Large intestine (tissue), 3 donors: ENCODE measurements around the gene TBC1D22B. TPM values are rescaled to one million over a fixed set of nuclear protein-coding genes. Genes with fewer than 3 reads are reported as not detected.
"Not testable (repeated sequence)": the region's sequence is repeated elsewhere in the genome, so short reads cannot be mapped to it uniquely, and the experiment has no call there.

Experiments
- DNase-seq, 2 donors: peaks; one replicate each; pipeline versions ENCODE4 v3.0.0 to v3.0.0-alpha.2; 2013
- H3K27ac ChIP-seq: one replicate; pipeline ENCODE4 v1.5.1; 2013; ENCODE audit warnings: low read length
- H3K27me3 ChIP-seq: 2 replicates; pipeline ENCODE4 v1.6.1; 2013; ENCODE audit warnings: low read length; ENCODE audit not compliant: control insufficient read depth, insufficient read depth
- H3K36me3 ChIP-seq: 2 replicates; pipeline ENCODE4 v1.6.1; 2013; ENCODE audit warnings: low read length; ENCODE audit not compliant: control insufficient read depth, insufficient read depth
- H3K4me1 ChIP-seq: one replicate; pipeline ENCODE4 v1.6.1; 2013; ENCODE audit warnings: low read length; ENCODE audit not compliant: control insufficient read depth, insufficient read depth
- H3K4me3 ChIP-seq: one replicate; pipeline ENCODE4 v1.5.1; 2013; ENCODE audit warnings: low read length
- H3K9me3 ChIP-seq: one replicate; pipeline ENCODE4 v1.6.1; 2013; ENCODE audit warnings: mild to moderate bottlenecking, low read depth, low read length, moderate library complexity; ENCODE audit not compliant: control insufficient read depth
- WGBS: methylation state at CpG from one replicate; pipeline ENCODE4 v1.1.5; 2013; ENCODE audit warnings: low lambda C conversion rate; ENCODE audit not compliant: insufficient coverage; 5-methylcytosine and 5-hydroxymethylcytosine counted together
- polyA plus RNA-seq: library from polyadenylated mRNA; unstranded; fragments of 120-200 nt; gene quantifications from one replicate; pipeline ENCODE4 v1.2.1, GENCODE V29; 2013

The TBC1D22B gene
- polyA plus RNA-seq, 1 donor, result 7.0 TPM

DNA sequence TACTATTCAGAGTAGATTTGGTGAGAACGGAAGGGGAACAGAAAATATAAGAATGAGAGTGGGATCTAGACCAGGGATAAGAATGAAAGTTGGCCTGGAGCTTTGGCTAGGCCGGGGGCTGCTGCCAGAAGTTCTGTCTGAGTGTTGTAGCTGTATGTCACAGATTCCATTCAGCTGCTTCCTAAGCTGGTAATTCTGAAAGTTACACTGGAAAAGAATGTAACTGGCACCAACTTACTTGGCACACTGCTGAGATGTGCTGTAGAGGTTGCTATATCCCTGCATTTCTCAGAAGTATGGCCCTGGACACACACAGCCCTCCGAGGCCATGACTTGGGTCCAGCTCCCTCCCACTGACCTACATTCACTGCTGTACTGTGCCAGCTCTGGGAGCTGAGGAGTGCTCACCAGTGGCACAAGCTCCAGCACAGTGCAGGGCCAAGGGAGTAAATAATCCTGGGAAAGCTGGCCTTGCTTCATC, 26.1 kb downstream of the TBC1D22B start:
- 63% methylated on average over 1 of the region's 3 CpGs for WGBS
- Histone ChIP-seq H3K4me1 (no peaks in the 10 kb centered on the region), H3K4me3 (no peak overlapping the region), H3K27ac (no peak overlapping the region), H3K36me3 (peaks cover 63% of the 10 kb centered on the region), H3K9me3 (no peaks in the 10 kb centered on the region), H3K27me3 (no peaks in the 10 kb centered on the region)
- no peak for DNase-seq

DNA sequence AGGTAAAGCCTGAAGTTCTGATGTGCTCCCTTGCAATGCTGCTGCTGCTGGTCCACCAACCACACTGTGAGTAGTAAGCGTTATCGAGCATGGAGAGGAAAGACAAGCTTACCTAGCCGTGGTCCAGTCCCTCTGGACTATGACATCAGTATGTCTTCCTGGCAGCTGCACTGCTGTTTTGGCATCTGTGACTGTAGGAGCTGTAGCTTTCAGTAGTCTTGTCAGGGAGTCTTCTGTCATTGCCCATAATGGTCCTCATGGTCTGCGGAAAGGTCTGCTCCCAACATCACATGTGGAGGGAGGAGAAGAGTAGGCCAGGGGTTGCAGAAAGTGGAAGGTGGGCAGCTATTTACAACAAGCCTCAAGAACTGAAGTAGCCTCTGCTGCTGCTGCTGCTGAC, 27.2 kb downstream of the TBC1D22B start:
- no peaks in the 10 kb centered on the region for H3K4me1 ChIP-seq
- no peaks in the 10 kb centered on the region for H3K9me3 ChIP-seq
- H3K4me3 ChIP-seq, result no peak overlapping the region
- H3K36me3 ChIP-seq, result peaks cover 65% of the 10 kb centered on the region
- no peaks in the 10 kb centered on the region for H3K27me3 ChIP-seq
- DNase-seq, result no peak
- WGBS, result no CpG with 5 or more reads among the region's 4 CpGs
- H3K27ac ChIP-seq, result no peak overlapping the region

DNA sequence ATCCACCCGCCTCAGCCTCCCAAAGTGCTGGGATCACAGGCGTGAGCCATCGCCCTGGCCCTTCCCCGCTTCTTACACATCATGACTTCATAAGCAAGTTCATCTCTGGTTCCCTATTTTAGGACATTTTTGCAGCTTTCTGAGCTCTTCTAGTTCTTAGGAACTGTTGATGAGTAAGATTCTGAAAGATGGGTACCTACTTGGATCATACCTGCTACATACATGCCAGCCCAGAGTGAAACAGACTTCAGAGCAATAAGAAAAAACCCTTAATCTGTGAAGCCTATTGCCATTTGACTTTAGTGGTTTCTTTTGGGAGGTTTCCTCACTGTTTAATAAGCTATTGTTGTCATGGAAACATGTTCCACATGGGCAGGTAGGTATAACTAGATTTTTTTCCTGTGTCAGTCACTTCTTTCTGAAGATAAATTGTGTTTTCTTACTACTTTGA, 28.3 kb downstream of the TBC1D22B start:
- no peaks in the 10 kb centered on the region for H3K4me1 ChIP-seq
- H3K27me3 ChIP-seq, result no peaks in the 10 kb centered on the region
- WGBS, result 100% methylated on average over 2 of the region's 4 CpGs
- no peaks in the 10 kb centered on the region for H3K9me3 ChIP-seq
- DNase-seq, result no peak
- H3K4me3 ChIP-seq, result no peak overlapping the region
- H3K36me3 ChIP-seq, result peaks cover 57% of the 10 kb centered on the region
- no peak overlapping the region for H3K27ac ChIP-seq

DNA sequence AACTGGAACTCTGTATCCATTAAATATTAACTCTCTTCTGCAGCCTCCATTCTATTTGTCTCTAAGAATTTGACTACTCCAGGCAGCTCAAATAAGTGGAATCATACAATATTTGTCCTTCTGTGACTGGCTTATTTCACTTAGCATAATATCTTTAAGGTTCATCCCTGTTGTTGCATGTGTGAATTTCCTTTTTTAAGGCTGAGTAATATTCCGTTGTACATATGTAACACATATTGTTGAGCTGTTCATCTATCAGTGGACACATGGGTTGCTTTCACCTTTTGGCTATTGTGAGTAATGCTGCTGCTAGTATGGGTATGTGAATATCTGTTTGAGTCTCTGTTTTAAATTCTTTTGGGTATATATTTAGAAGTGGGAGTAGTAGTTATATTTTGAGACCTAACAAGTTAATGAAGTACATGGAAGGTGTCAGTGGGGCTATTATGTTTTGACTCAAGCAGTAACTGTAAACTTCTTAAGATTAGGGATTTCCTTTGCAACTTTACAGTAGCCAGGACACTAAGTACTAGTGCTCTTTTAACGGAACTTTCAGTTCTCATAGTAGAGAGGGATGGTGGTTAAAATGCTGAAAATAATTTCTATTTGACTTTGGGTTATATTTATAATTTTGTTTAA, 30.1 kb downstream of the TBC1D22B start:
- Histone ChIP-seq H3K4me3 (no peak overlapping the region), H3K36me3 (peaks cover 54% of the 10 kb centered on the region), H3K9me3 (no peaks in the 10 kb centered on the region), H3K27ac (no peak overlapping the region), H3K27me3 (no peaks in the 10 kb centered on the region), H3K4me1 (no peaks in the 10 kb centered on the region)
- 100% methylated on average over 1 of the region's 2 CpGs for WGBS
- no peak for DNase-seq

DNA sequence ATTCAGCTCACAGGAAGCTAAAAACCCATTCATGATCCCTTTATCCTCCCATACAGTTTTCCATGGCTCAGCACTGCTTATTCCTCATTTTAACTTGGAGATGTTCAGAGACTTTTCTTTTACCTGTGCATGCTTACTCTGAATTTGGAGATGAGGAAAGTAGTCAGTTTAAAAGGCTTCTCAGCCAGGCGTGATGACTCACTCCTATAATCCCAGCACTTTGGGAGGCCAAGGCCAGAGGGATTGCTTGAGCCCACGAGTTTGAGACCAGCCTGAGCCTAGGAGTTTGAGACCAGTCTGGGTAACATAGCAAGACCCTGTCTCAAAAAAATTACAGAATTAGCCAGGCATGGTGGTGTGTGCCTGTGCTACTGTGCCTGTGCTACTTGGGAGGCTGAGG, 30.7 kb downstream of the TBC1D22B start:
- Histone ChIP-seq H3K4me3 (no peak overlapping the region), H3K36me3 (peaks cover 47% of the 10 kb centered on the region), H3K27ac (no peak overlapping the region), H3K4me1 (no peaks in the 10 kb centered on the region), H3K9me3 (no peaks in the 10 kb centered on the region), H3K27me3 (no peaks in the 10 kb centered on the region)
- WGBS, result no CpG with 5 or more reads among the region's 2 CpGs
- DNase-seq, result no peak

DNA sequence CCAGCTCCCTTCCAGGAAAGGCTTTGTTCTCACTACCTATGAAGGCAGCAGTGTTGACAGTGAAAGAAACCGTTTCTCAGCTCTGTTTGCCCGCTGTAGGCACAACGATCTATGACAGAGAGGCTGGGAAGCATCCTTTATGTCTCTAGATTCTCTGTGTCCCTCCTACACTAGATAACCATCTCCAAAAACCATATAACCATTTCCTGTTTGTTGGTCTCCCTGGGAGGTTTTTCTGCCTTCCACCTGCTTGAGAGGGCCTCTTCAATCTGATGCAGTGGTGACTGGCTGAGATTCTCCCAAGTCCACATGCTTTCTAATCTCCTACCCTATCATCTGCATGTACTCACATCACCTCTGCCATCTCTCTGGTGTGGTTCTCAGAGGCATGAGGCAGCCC, 32.4 kb downstream of the TBC1D22B start:
- Histone ChIP-seq H3K9me3 (no peaks in the 10 kb centered on the region), H3K27me3 (no peaks in the 10 kb centered on the region), H3K4me1 (no peaks in the 10 kb centered on the region), H3K4me3 (no peak overlapping the region), H3K27ac (no peak overlapping the region), H3K36me3 (peaks cover 41% of the 10 kb centered on the region)
- DNase-seq, result no peak
- no CpG with 5 or more reads among the region's 3 CpGs for WGBS

DNA sequence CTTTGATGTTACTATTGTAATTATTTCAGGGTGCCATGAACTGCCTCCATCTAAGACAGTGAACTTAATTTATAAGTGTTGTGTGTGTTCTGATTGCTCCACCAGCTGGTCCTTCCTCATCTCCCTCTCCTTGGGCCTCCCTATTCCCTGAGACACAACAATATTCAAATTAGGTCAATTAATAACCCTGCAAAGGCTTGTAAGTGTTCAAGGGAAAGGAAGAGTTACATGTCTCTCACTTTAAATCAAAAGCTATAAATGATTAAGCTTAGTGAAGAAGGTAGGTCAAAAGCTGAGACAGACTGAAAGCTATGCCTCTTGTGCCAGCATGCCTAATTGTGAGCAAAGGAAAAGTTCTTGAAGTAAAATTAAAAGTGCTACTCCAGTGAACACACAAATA, 35.9 kb downstream of the TBC1D22B start:
- Histone ChIP-seq H3K36me3 (peaks cover 36% of the 10 kb centered on the region), H3K9me3 (no peaks in the 10 kb centered on the region), H3K27ac (no peak overlapping the region)

DNA sequence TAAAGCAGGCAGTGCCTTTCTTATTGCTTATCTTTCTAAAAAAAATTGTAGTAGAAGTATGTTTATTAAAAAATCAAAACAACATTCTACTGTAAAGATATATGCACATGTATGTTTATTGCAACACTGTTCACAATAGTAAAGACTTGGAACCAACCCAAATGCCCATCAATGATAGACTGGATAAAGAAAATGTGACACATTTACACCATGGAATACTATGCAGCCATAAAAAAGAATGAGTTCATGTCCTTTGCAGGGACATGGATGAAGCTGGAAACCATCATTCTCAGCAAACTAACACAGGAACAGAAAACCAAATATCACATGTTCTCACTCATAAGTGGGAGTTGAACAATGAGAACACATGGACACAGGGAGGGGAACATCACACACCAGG, 40.1 kb downstream of the TBC1D22B start:
- not testable (repeated sequence) for H3K4me3 ChIP-seq, DNase-seq, H3K4me1 ChIP-seq, H3K27me3 ChIP-seq, H3K9me3 ChIP-seq, H3K27ac ChIP-seq
- peaks cover 20% of the 10 kb centered on the region for H3K36me3 ChIP-seq

More for the DNA sequence above, 35.9 kb downstream of the TBC1D22B start:
- no peak for DNase-seq
- H3K4me1 ChIP-seq, result no peaks in the 10 kb centered on the region
- H3K27me3 ChIP-seq, result no peaks in the 10 kb centered on the region
- no peak overlapping the region for H3K4me3 ChIP-seq

DNA sequence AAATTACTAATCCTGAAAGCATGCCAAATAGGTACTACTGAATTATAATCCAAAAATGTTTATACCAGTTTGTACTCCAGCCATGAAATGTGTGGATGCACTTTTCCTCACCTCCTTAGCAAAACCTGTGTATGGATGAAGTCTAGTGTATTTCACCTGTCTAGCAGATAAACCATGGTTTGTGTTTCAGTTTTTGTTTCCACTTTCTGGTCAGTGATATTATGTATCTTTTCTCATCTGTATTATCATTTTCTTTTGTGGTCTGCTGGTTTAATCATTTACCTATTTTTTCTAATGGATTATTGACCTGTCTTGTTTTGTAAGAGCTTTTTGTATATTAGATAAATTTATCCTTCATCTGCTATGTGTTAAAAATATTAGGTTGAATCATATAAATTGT, 41.4 kb downstream of the TBC1D22B start:
- H3K4me1 ChIP-seq, result no peaks in the 10 kb centered on the region
- H3K27ac ChIP-seq, result no peak overlapping the region
- H3K4me3 ChIP-seq, result no peak overlapping the region
- no peak for DNase-seq
- no peaks in the 10 kb centered on the region for H3K9me3 ChIP-seq
- H3K36me3 ChIP-seq, result peaks cover 28% of the 10 kb centered on the region
- H3K27me3 ChIP-seq, result no peaks in the 10 kb centered on the region

DNA sequence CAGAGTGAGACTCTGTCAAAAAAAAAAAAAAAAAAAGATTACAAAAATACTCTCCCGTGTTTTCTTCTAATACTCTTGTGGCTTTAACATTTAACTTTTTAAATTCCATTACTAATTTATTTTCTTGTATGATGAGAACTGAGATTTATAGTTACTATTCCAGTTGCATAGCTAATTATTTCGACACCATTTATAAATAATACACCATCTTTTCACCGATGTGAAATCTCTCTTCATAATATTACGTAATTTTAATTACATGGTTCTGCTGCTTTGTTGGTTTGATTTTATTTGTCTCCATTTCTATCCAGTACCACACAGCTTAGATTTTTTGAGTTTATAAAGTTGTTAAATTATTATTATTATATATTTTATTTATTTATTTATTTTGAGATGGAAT, 42.4 kb downstream of the TBC1D22B start:
- H3K36me3 ChIP-seq, result peaks cover 26% of the 10 kb centered on the region
- H3K4me1 ChIP-seq, result no peaks in the 10 kb centered on the region
- H3K27ac ChIP-seq, result no peak overlapping the region
- no peaks in the 10 kb centered on the region for H3K9me3 ChIP-seq
- no peaks in the 10 kb centered on the region for H3K27me3 ChIP-seq
- H3K4me3 ChIP-seq, result no peak overlapping the region
- no peak for DNase-seq
- WGBS, result 93% methylated on average over 3 of the region's 4 CpGs

DNA sequence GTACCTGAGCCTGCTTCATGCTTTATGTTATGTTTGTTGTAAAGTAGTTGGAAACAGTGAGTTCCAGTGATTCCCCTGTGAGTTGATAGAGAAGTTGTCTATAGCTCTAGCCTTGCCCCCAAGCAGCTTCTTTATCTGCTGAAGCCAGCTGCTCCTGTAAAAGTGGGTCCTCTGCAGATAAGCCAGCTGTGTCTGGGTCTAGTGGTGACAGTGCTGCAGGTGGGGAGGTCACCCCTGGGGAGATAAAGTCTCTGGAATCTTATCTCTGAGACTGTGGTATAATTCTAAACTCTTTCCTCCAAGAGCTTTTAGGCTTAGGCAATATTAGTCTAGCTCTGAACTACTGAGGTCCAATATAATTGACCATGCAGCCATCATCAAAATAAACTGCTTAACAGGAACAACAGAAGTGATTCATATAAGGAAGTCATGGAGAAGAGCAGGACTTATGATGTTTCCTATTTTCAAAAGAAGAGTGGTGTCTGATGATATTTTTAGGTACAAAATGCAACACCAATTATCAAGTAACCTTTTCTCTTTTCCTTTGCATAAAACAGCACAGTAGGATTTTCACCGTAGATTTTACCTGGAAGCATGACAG, 44.6 kb downstream of the TBC1D22B start:
- Histone ChIP-seq H3K27ac (no peak overlapping the region), H3K4me3 (no peak overlapping the region), H3K9me3 (no peaks in the 10 kb centered on the region), H3K27me3 (no peaks in the 10 kb centered on the region), H3K36me3 (peaks cover 20% of the 10 kb centered on the region), H3K4me1 (no peaks in the 10 kb centered on the region)
- no CpG with 5 or more reads among the region's 1 CpG for WGBS
- DNase-seq, result no peak
